K562 (cell line): ENCODE data around the gene RBBP8. TPM values are rescaled to one million over a fixed set of nuclear protein-coding genes. Genes with fewer than 3 reads are reported as not detected.

Experiments used
- ATAC-seq: fragments of 200-7000 bp; cut with Tn5 transposase; 3 replicates; pipeline ENCODE4 v1.9.1; 2020; ENCODE audit warnings: moderate library complexity
- BruUV-seq: library from RNA; stranded (reverse); fragments of 400-500 nt; replicated peaks from 2 replicates; lab custom pipeline; 2021; lab: Mats Ljungman, UMichigan
- CTCF ChIA-PET: fragments of 300-600 bp; formaldehyde crosslinking; extraction: SDS; loops from one replicate; lab custom pipeline; 2021; ENCODE audit warnings: low intra/inter-chr PET ratio; lab: Yijun Ruan, JAX
- POLR2A ChIA-PET: fragments of 300-600, 350-650 bp; sonication (Branson Sonifier 250); formaldehyde crosslinking; extraction: SDS; loops from one replicate; lab custom pipeline; 2021; ENCODE audit warnings: antibody characterized with exemption, inconsistent platforms; lab: Yijun Ruan, JAX
- DNase-seq, 4 experiments: peaks; one replicate each; pipeline versions ENCODE4 v3.0.0 to v3.0.0-alpha.2; 2011 to 2018; ENCODE audit warnings: low spot score in 3 of 4, mixed read lengths in 3 of 4; ENCODE audit errors: extremely low read depth in 1 of 4
- FAIRE-seq: peaks from 2 replicates; lab custom pipeline; 2011; peaks lifted over from hg19 to GRCh38; lab: Jason Lieb, UNC
- H2AFZ ChIP-seq: 2 replicates; pipeline ENCODE4 v1.6.0; 2011; ENCODE audit warnings: low read depth, low read length, control low read depth, inconsistent platforms
- H3K27ac ChIP-seq: fragments of 200-600 bp; 3 replicates; pipeline ENCODE4 v1.8.0; 2011; ENCODE audit warnings: low read depth, mild to moderate bottlenecking, control low read depth, inconsistent platforms, low read length, moderate library complexity, mixed read lengths; ENCODE audit errors: extremely low read depth
- H3K27me3 ChIP-seq, 2 experiments: fragments of 300-600 bp in 1 of 2; 2 replicates in 1 of 2; 3 replicates in 1 of 2; pipeline versions ENCODE4 v1.6.0 to v1.8.0; 2011; ENCODE audit warnings: inconsistent platforms in 2 of 2, low read length in 2 of 2, mild to moderate bottlenecking in 1 of 2, mixed read lengths in 1 of 2, moderate library complexity in 1 of 2; ENCODE audit not compliant: control insufficient read depth in 2 of 2, insufficient read depth in 2 of 2
- H3K36me3 ChIP-seq: fragments of 300-600 bp; 3 replicates; pipeline ENCODE4 v1.8.0; 2011; ENCODE audit warnings: mild to moderate bottlenecking, low read length, inconsistent platforms; ENCODE audit not compliant: control insufficient read depth, insufficient read depth
- H3K4me1 ChIP-seq, 2 experiments: fragments of 200-600 bp in 1 of 2; replicated peaks in 1 of 2; 2 replicates in 1 of 2; 3 replicates in 1 of 2; pipeline versions ENCODE4 v1.5.1 to v1.8.0; 2011; ENCODE audit warnings: inconsistent platforms in 2 of 2, low read length in 2 of 2, mild to moderate bottlenecking in 1 of 2, mixed read lengths in 1 of 2, moderate library complexity in 1 of 2; ENCODE audit not compliant: control insufficient read depth in 2 of 2, insufficient read depth in 2 of 2
- H3K4me2 ChIP-seq: 2 replicates; pipeline ENCODE4 v1.6.1; 2011; ENCODE audit warnings: low read length, control low read depth, inconsistent platforms, mixed read lengths; ENCODE audit not compliant: insufficient read depth
- H3K4me3 ChIP-seq: fragments of 200-600 bp; sonication (generic), shearing (Covaris generic); 2 replicates; pipeline ENCODE4 v1.5.1; 2016; ENCODE audit warnings: control low read depth, inconsistent platforms
- H3K79me2 ChIP-seq: fragments of 200-600 bp; 3 replicates; pipeline ENCODE4 v1.8.0; 2011; ENCODE audit warnings: low read length, inconsistent platforms; ENCODE audit not compliant: control insufficient read depth, insufficient read depth
- H3K9ac ChIP-seq, 2 experiments: 2 replicates each; pipeline versions ENCODE4 v1.6.0 to v1.6.1; 2011; ENCODE audit warnings: low read depth in 2 of 2, low read length in 2 of 2, control low read depth in 1 of 2, inconsistent platforms in 1 of 2, mild to moderate bottlenecking in 1 of 2, mixed read lengths in 1 of 2; ENCODE audit not compliant: insufficient read depth in 1 of 2
- H3K9me1 ChIP-seq: one replicate; pipeline ENCODE4 v1.6.0; 2011; ENCODE audit warnings: inconsistent platforms, mild to moderate bottlenecking, low read length, moderate library complexity; ENCODE audit not compliant: control insufficient read depth, insufficient read depth
- H3K9me3 ChIP-seq: replicated peaks from 2 replicates; pipeline ENCODE4 v1.5.1; 2011; ENCODE audit warnings: low read depth, low read length, inconsistent platforms; ENCODE audit not compliant: control insufficient read depth, insufficient read depth
- H4K20me1 ChIP-seq: replicated peaks from 2 replicates; pipeline ENCODE4 v1.6.1; 2011; ENCODE audit warnings: low read length, inconsistent platforms, mixed read lengths; ENCODE audit not compliant: control insufficient read depth, insufficient read depth
- FOXP1 ChIP-seq: sonication (generic); formaldehyde crosslinking; IDR thresholded peaks from 2 replicates; pipeline ENCODE4 v1.8.0; 2022; ENCODE audit warnings: mild to moderate bottlenecking, missing genetic modification reagents
- IRF2 ChIP-seq: sonication (generic); formaldehyde crosslinking; IDR thresholded peaks from 2 replicates; pipeline ENCODE4 v1.8.1; 2022; ENCODE audit warnings: mild to moderate bottlenecking, missing genetic modification reagents
- RUNX1 ChIP-seq: sonication (generic); IDR thresholded peaks from 2 replicates; pipeline ENCODE4 v1.6.1; 2016; ENCODE audit warnings: antibody characterized with exemption, low read depth
- SREBF1 ChIP-seq: fragments of 150-350 bp; IDR thresholded peaks from 2 replicates; pipeline ENCODE4 v1.6.1; 2014; ENCODE audit warnings: antibody characterized with exemption, low read depth, low read length, borderline replicate concordance
- SRSF3 ChIP-seq: fragments of 200-400 bp; formaldehyde crosslinking; IDR thresholded peaks from 2 replicates; pipeline ENCODE4 v1.6.1; 2016; ENCODE audit warnings: mild to moderate bottlenecking, low read length, moderate library complexity; ENCODE audit not compliant: insufficient read depth
- ZBTB5 ChIP-seq: fragments of 450-650 bp; IDR thresholded peaks from 2 replicates; pipeline ENCODE4 v1.6.1; 2017; ENCODE audit warnings: antibody characterized with exemption
- ZNF232 ChIP-seq: sonication (generic); formaldehyde crosslinking; IDR thresholded peaks from 2 replicates; pipeline ENCODE4 v1.8.0; 2022; ENCODE audit warnings: mild to moderate bottlenecking, missing genetic modification reagents
- WGBS: fragments of 100-300 bp; shearing (Covaris generic); methylation state at CpG from one replicate; pipeline ENCODE4 v1.1.6; 2016; ENCODE audit warnings: low coverage, mixed read lengths; ENCODE audit not compliant: insufficient coverage; ENCODE audit errors: missing lambda C conversion rate; 5-methylcytosine and 5-hydroxymethylcytosine counted together
- in situ Hi-C: fragments of 300-500 bp; cut with MboI; formaldehyde crosslinking; loops from 4 replicates; pipeline ENCODE4 v1.15.0; 2018; ENCODE audit warnings: inconsistent platforms, mixed read lengths
- intact Hi-C: fragments of 100-400 bp; cut with micrococcal nuclease; formaldehyde crosslinking; loops from 2 replicates; pipeline ENCODE4 v1.14.2; 2022
- polyA plus RNA-seq, 8 experiments: library from polyadenylated mRNA; depleted of rRNA in 4 of 8; stranded (reverse) in 5 of 8; unstranded in 3 of 8; fragments of >200 nt; fragmentation: Nextera tagmentation in 2 of 8; fragmentation: Illumina TruSeq in 1 of 8; extraction: Ambion mirVana in 2 of 8; extraction: Trizol in 1 of 8; gene quantifications; 2 replicates each; pipeline versions ENCODE4 v1.2.1 to v1.2.3, GENCODE V29; 2011 to 2014; ENCODE audit warnings: inconsistent platforms in 1 of 8, missing spikeins in 1 of 8
- total RNA-seq, 7 experiments: library from RNA; depleted of rRNA in 6 of 7; stranded (reverse); fragments of >200 nt in 6 of 7; fragmentation: Illumina TruSeq in 2 of 7; extraction: Trizol in 2 of 7; gene quantifications; 2 replicates each; pipeline versions ENCODE4 v1.2.1 to v1.2.3, GENCODE V29; 2011 to 2021; ENCODE audit warnings: low replicate concordance in 1 of 7

Gene RBBP8
- total and polyA plus RNA-seq, 9 of the 15 experiments (the other 6 are each of a cell fraction or from before 2014, with no cell fraction given), result 28.4 to 63.1 (median 48.9) TPM

GRCh38 chr18:22943847-22944246 is 10.7 kb downstream of the RBBP8 start (continued):
- TF ChIP-seq ZBTB5, result no peak

GRCh38 chr18:22946217-22946616 is 13.1 kb downstream of the RBBP8 start:
- no peak overlapping the region for H3K4me2 ChIP-seq
- H3K27me3 ChIP-seq, result no peaks in the 10 kb centered on the region
- FAIRE-seq, result no peak
- BruUV-seq, result no TSS peak
- POLR2A ChIA-PET, result no interaction called here
- no peaks in the 10 kb centered on the region for H4K20me1 ChIP-seq
- no peak for DNase-seq
- no peak overlapping the region for H3K27ac ChIP-seq
- no peak overlapping the region for H3K9ac ChIP-seq
- H3K9me1 ChIP-seq, result no peaks in the 10 kb centered on the region
- no peak for TF ChIP-seq RUNX1
- TF ChIP-seq ZNF232 (CRISPR knock-in tag), result no peak
- TF ChIP-seq SRSF3, result no peak
- no peak for TF ChIP-seq FOXP1 (CRISPR knock-in tag)
- TF ChIP-seq IRF2 (CRISPR knock-in tag), result no peak
- no peak for TF ChIP-seq SREBF1
- H3K4me1 ChIP-seq, result no peaks in the 10 kb centered on the region
- in situ Hi-C loops, result no loop called here
- H3K9me3 ChIP-seq, result no peaks in the 10 kb centered on the region
- intact Hi-C loops, result no loop called here
- H3K36me3 ChIP-seq, result peaks cover 79% of the 10 kb centered on the region
- no peak overlapping the region for H3K4me3 ChIP-seq
- 86% methylated on average over 2 of the region's 2 CpGs for WGBS
- CTCF ChIA-PET, result no interaction called here
- peaks cover 3% of the 10 kb centered on the region; the same call in 1 of the 3 replicates for H3K79me2 ChIP-seq
- no peak overlapping the region for H2AFZ ChIP-seq
- ATAC-seq, result no peak
